ENCODE results near the gene CEP170B. TPM values are rescaled to one million over a fixed set of nuclear protein-coding genes. Genes with fewer than 3 reads are reported as not detected.
A peak's percentile ranks its signal among the peaks of the same experiment; 100 is the strongest.

Gene CEP170B
- total and polyA plus RNA-seq, 2 donors (not counting 3 experiments of a cell fraction or from before 2014, with no cell fraction given) = 13.9 to 38.6 TPM

- Histone ChIP-seq H3K4me2 (ENCODE audit: insufficient read depth, low read length) (no peak overlapping the region), H3K79me2 (ENCODE audit: control insufficient read depth, insufficient read depth, low read length) (no peaks in the 10 kb centered on the region), H3K4me3 (replicated peaks in 1 of 3; ENCODE audit: insufficient read depth in 1 of 3, low read depth in 1 of 3, low read length in 3 of 3) (no peak overlapping the region), H3K4me1 (ENCODE audit: control insufficient read depth, extremely low read depth, insufficient read depth, low read length) (no peaks in the 10 kb centered on the region), H3K9me3 (replicated peaks; ENCODE audit: control insufficient read depth, insufficient read depth, low read length) (no peaks in the 10 kb centered on the region), H3K36me3 (ENCODE audit: control insufficient read depth in 2 of 2, extremely low read depth in 1 of 2, insufficient read depth in 2 of 2, low read length in 2 of 2) (peaks cover 3 to 32% of the 10 kb centered on the region in 2 experiments), H4K20me1 (replicated peaks; ENCODE audit: control insufficient read depth, extremely low read depth, insufficient read depth, low read length) (no peaks in the 10 kb centered on the region), H3K9me1 (replicated peaks; ENCODE audit: control insufficient read depth, extremely low read depth, insufficient read depth, low read length) (no peaks in the 10 kb centered on the region), H3K27me3 (ENCODE audit: control insufficient read depth in 2 of 2, insufficient read depth in 2 of 2, low read length in 2 of 2) (no peaks in the 10 kb centered on the region), H3K9ac (replicated peaks; ENCODE audit: extremely low read depth, insufficient read depth, low read length) (no peak overlapping the region), H2AFZ (ENCODE audit: low read depth, low read length) (no peak overlapping the region), H3K27ac (ENCODE audit: insufficient read depth, low read depth, low read length) (no peak overlapping the region)
- DNase-seq (ENCODE audit: low read depth, low spot score) (no peak), FAIRE-seq (no peak)
- TF ChIP-seq EZH2 (IDR thresholded peaks at IDR 0.05; ENCODE audit: borderline replicate concordance, low read depth, low read length, severe bottlenecking) = no peak
- BruUV-seq (replicated peaks) = no TSS peak
- ChIA-PET CTCF (no interaction called here), POLR2A (no interaction called here)
- dilution Hi-C loops (cut with MboI; ENCODE audit: extremely low pct_ligation_motif_present, low sequenced_read_pairs) = no loop called here
- intact Hi-C loops (cut with micrococcal nuclease) = no loop called here
Measured at GRCh38 chr14:104882325-104882973, 17.4 kb downstream of the CEP170B start.

- BruUV-seq (replicated peaks) = TSS peak; percentile 19
- Histone ChIP-seq H3K4me3 (replicated peaks in 1 of 3; ENCODE audit: insufficient read depth in 1 of 3, low read depth in 1 of 3, low read length in 3 of 3) (no peak overlapping the region), H3K4me1 (ENCODE audit: control insufficient read depth, extremely low read depth, insufficient read depth, low read length) (no peaks in the 10 kb centered on the region), H3K79me2 (ENCODE audit: control insufficient read depth, insufficient read depth, low read length) (no peaks in the 10 kb centered on the region), H3K9ac (replicated peaks; ENCODE audit: extremely low read depth, insufficient read depth, low read length) (no peak overlapping the region), H2AFZ (ENCODE audit: low read depth, low read length) (no peak overlapping the region), H4K20me1 (replicated peaks; ENCODE audit: control insufficient read depth, extremely low read depth, insufficient read depth, low read length) (no peaks in the 10 kb centered on the region), H3K36me3 (ENCODE audit: control insufficient read depth in 2 of 2, extremely low read depth in 1 of 2, insufficient read depth in 2 of 2, low read length in 2 of 2) (peaks cover 3 to 34% of the 10 kb centered on the region in 2 experiments), H3K4me2 (ENCODE audit: insufficient read depth, low read length) (no peak overlapping the region), H3K9me3 (replicated peaks; ENCODE audit: control insufficient read depth, insufficient read depth, low read length) (no peaks in the 10 kb centered on the region), H3K27ac (ENCODE audit: insufficient read depth, low read depth, low read length) (no peak overlapping the region), H3K9me1 (replicated peaks; ENCODE audit: control insufficient read depth, extremely low read depth, insufficient read depth, low read length) (no peaks in the 10 kb centered on the region), H3K27me3 (ENCODE audit: control insufficient read depth in 2 of 2, insufficient read depth in 2 of 2, low read length in 2 of 2) (no peaks in the 10 kb centered on the region)
- POLR2A ChIA-PET = no interaction called here
- intact Hi-C loops (cut with micrococcal nuclease) = no loop called here
- CTCF ChIA-PET = no interaction called here
- dilution Hi-C loops (cut with MboI; ENCODE audit: extremely low pct_ligation_motif_present, low sequenced_read_pairs) = no loop called here
- no peak for DNase-seq (ENCODE audit: low read depth, low spot score)
- FAIRE-seq = no peak
- TF ChIP-seq CTCF (IDR thresholded peaks at IDR 0.05; ENCODE audit: extremely low read depth in 1 of 2, insufficient read depth in 1 of 2, low read depth in 1 of 2, low read length in 2 of 2) (no peak), MYC (IDR thresholded peaks at IDR 0.05; ENCODE audit: low read depth, low read length) (no peak), MAX (IDR thresholded peaks at IDR 0.05; ENCODE audit: insufficient read depth, insufficient read length) (no peak), JUN (IDR thresholded peaks at IDR 0.05; ENCODE audit: borderline replicate concordance, insufficient read depth, insufficient read length, low read depth) (no peak), POLR2AphosphoS5 (IDR thresholded peaks at IDR 0.05; ENCODE audit: insufficient read depth, low read depth, low read length) (no peak), GATA2 (IDR thresholded peaks at IDR 0.05; ENCODE audit: insufficient read depth, insufficient read length, low read depth, low read length) (no peak), EZH2 (IDR thresholded peaks at IDR 0.05; ENCODE audit: borderline replicate concordance, low read depth, low read length, severe bottlenecking) (no peak), FOS (IDR thresholded peaks at IDR 0.05; ENCODE audit: borderline replicate concordance, insufficient read depth, low read length) (no peak), POLR2A (IDR thresholded peaks at IDR 0.05; ENCODE audit: low read depth, low read length) (no peak)
Measured at GRCh38 chr14:104882991-104883660, 18.1 kb downstream of the CEP170B start.
